CD4-positive, alpha-beta T cell treated with Interleukin-17A for 4 hours (primary cell): ENCODE measurements around the gene PGBD5.
"Not testable (repeated sequence)": the region's sequence is repeated elsewhere in the genome, so short reads cannot be mapped to it uniquely, and the experiment has no call there.

Source experiments
- DNase-seq: peaks from one replicate; pipeline ENCODE4 v3.0.0-alpha.2; 2020; ENCODE audit warnings: mixed read lengths

PGBD5 gene

GRCh38 chr1:230426246-230427093 is at the start of gene PGBD5:
PGBD5 (minus strand) TSS chr1:230426332; CDS start chr1:230425928, 404 bp downstream.
- DNase-seq = peak; percentile 32

- DNase-seq = not testable (repeated sequence)
Measured at GRCh38 chr1:230474924-230475323, 48.8 kb upstream of the PGBD5 start.

GRCh38 chr1:230470750-230471149 is 44.6 kb upstream of the PGBD5 start:
- DNase-seq = not testable (repeated sequence)

- no peak for DNase-seq
Measured at GRCh38 chr1:230469271-230469670, 43.1 kb upstream of the PGBD5 start.

GRCh38 chr1:230465691-230466090 is 39.6 kb upstream of the PGBD5 start:
- no peak for DNase-seq

GRCh38 chr1:230464671-230465070 is 38.5 kb upstream of the PGBD5 start:
- no peak for DNase-seq

GRCh38 chr1:230463760-230464159 is 37.6 kb upstream of the PGBD5 start:
- no peak for DNase-seq

GRCh38 chr1:230463326-230463725 is 37.2 kb upstream of the PGBD5 start:
- no peak for DNase-seq

GRCh38 chr1:230459465-230459864 is 33.3 kb upstream of the PGBD5 start:
- DNase-seq = no peak

- DNase-seq = no peak
Measured at GRCh38 chr1:230458509-230458908, 32.4 kb upstream of the PGBD5 start.

GRCh38 chr1:230456478-230456877 is 30.3 kb upstream of the PGBD5 start:
- DNase-seq = no peak

- no peak for DNase-seq
Measured at GRCh38 chr1:230455291-230455690, 29.2 kb upstream of the PGBD5 start.

- DNase-seq = no peak
Measured at GRCh38 chr1:230453377-230453776, 27.2 kb upstream of the PGBD5 start.

GRCh38 chr1:230441183-230442029 is 15.3 kb upstream of the PGBD5 start:
- DNase-seq = no peak

GRCh38 chr1:230435108-230435507 is 9.0 kb upstream of the PGBD5 start:
- DNase-seq = no peak

GRCh38 chr1:230431527-230431926 is 5.4 kb upstream of the PGBD5 start:
- no peak for DNase-seq

- no peak for DNase-seq
Measured at GRCh38 chr1:230430499-230430898, 4.4 kb upstream of the PGBD5 start.

GRCh38 chr1:230429067-230429735 is 3.1 kb upstream of the PGBD5 start:
- DNase-seq = no peak

GRCh38 chr1:230427981-230428380 is 1.8 kb upstream of the PGBD5 start:
- no peak for DNase-seq

- no peak for DNase-seq
Measured at GRCh38 chr1:230427094-230427876, 1.2 kb upstream of the PGBD5 start.

- no peak for DNase-seq
Measured at GRCh38 chr1:230425252-230426091, 660 bp downstream of the PGBD5 start.
